Iris pigment epithelial cell (primary cell): ENCODE measurements around the gene ITIH1.
"Not testable (repeated sequence)": the region's sequence is repeated elsewhere in the genome, so short reads cannot be mapped to it uniquely, and the experiment has no call there.

Experiments used
- DNase-seq: peaks from one replicate; pipeline ENCODE4 v3.0.0-alpha.2; 2011; ENCODE audit warnings: low read depth

Gene ITIH1

GRCh38 chr3:52777127-52777958 lies at the start of gene ITIH1:
TSS of gene ITIH1 (plus strand) at chr3:52777599. CDS start at chr3:52777616, 17 bp downstream.
- no peak for DNase-seq

- DNase-seq = not testable (repeated sequence)
Observed at GRCh38 chr3:52728753-52729152, 48.6 kb upstream of the ITIH1 start.

- DNase-seq = peak; percentile 34
Observed at GRCh38 chr3:52730681-52731080, 46.7 kb upstream of the ITIH1 start.

GRCh38 chr3:52731590-52731989 lies 45.8 kb upstream of the ITIH1 start:
- DNase-seq = no peak

GRCh38 chr3:52733256-52733891 lies 44.0 kb upstream of the ITIH1 start:
- no peak for DNase-seq

GRCh38 chr3:52739730-52740129 lies 37.7 kb upstream of the ITIH1 start:
- DNase-seq = no peak

- DNase-seq = peak; percentile 51
Observed at GRCh38 chr3:52742418-52743041, 34.9 kb upstream of the ITIH1 start.

GRCh38 chr3:52743152-52743551 lies 34.2 kb upstream of the ITIH1 start:
- no peak for DNase-seq

GRCh38 chr3:52743721-52744120 lies 33.7 kb upstream of the ITIH1 start:
- no peak for DNase-seq

GRCh38 chr3:52752045-52752660 lies 25.2 kb upstream of the ITIH1 start:
- peak; percentile 58 for DNase-seq

GRCh38 chr3:52754373-52754772 lies 23.0 kb upstream of the ITIH1 start:
- DNase-seq = no peak

- DNase-seq = no peak
Observed at GRCh38 chr3:52756141-52756540, 21.3 kb upstream of the ITIH1 start.

- DNase-seq = peak; percentile 45
Observed at GRCh38 chr3:52763466-52763865, 13.9 kb upstream of the ITIH1 start.

GRCh38 chr3:52769786-52770455 lies 7.5 kb upstream of the ITIH1 start:
- DNase-seq = peak; percentile 16

GRCh38 chr3:52770496-52771333 lies 6.7 kb upstream of the ITIH1 start, which contains the start of gene NEK4:
TSS of gene NEK4 (minus strand) at chr3:52770940. CDS start at chr3:52770746, 194 bp downstream.
- peak; percentile 81 for DNase-seq

GRCh38 chr3:52771334-52771681 lies 6.1 kb upstream of the ITIH1 start:
- DNase-seq = no peak

GRCh38 chr3:52771702-52772101 lies 5.7 kb upstream of the ITIH1 start:
- no peak for DNase-seq

- DNase-seq = no peak
Observed at GRCh38 chr3:52773361-52774065, 3.9 kb upstream of the ITIH1 start.

- no peak for DNase-seq
Observed at GRCh38 chr3:52774066-52774713, 3.2 kb upstream of the ITIH1 start.
